GM20431 (cell line): ENCODE data around the gene PRKCZ.
"Not testable (repeated sequence)": the region's sequence is repeated elsewhere in the genome, so short reads cannot be mapped to it uniquely, and the experiment has no call there.

ENCODE experiments used
- in situ Hi-C: fragments of 300-500 bp; cut with MseI, MboI; formaldehyde crosslinking; loops from one replicate; pipeline ENCODE4 v1.15.0; 2020; ENCODE audit warnings: low sequenced_read_pairs; ENCODE audit not compliant: unreplicated experiment

PRKCZ gene

DNA sequence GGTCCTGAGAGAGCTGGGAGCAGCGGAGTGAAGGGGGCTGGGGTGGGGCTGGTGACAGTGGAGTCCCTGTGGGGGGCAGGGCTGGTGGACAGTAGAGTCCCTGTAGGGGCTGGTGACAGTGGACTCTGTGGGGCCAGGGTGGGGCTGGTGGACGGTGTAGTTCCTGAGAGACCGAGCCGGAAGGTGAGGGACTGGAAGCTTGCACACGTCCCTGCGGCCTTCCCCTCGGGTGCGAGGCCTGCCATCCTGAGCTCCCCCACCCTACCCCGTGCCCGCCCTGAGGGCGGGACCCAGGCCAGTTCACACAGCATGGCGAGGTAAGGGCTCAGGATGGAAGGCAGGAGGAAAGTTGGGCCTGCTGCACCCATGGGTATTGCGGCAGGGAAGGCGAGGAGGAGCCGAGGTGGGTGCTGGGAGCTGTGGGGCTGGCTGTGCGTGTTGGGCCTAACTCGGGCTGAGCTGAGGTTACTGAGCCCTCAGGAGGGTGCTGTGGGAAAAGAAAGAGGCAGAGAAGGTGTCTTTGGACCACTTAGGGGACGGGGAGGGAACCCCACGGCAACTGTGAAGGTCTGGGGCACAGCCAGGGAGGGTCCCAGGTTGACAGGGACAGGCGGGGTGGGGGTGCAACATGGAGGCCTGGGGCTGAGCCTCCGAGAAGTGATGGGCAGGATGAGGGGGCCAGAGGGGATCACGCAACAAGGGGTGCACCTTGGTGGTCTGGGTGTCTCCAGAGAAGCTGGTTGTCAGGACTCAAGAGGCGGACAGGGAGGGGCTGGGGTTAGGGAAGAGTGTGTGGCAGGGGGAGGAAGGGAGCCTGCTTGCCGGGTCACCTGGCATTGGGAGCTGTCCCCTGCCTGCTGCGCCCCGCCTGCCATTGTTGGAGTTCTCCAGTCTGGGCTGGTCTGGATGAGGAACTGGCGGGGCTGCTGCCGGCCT, 60.8 kb downstream of the PRKCZ start:
- in situ Hi-C loops = no loop called here

DNA sequence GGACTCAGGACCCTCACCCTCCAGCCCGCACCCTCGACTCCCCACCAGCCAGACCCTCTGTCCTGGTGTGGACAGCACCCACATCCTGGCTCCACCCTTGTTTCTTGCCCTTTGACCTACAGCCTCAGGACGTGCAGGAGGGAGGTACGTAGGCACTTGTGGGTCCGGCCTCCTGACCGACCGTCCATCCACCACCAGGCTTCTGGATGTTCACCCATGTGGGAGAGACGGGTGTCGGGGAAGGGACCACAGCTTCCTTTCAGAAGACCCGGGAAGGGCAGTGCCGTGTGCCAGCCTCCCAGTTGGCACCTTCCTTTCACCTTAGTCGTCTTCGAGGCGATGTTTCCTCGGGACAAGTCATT, 61.4 kb downstream of the PRKCZ start:
- in situ Hi-C loops = no loop called here

- in situ Hi-C loops = no loop called here
Measured at GRCh38 chr1:2112280-2112701, 62.1 kb downstream of the PRKCZ start.

GRCh38 chr1:2113620-2114135, 63.5 kb downstream of the PRKCZ start:
- in situ Hi-C loops = no loop called here

DNA sequence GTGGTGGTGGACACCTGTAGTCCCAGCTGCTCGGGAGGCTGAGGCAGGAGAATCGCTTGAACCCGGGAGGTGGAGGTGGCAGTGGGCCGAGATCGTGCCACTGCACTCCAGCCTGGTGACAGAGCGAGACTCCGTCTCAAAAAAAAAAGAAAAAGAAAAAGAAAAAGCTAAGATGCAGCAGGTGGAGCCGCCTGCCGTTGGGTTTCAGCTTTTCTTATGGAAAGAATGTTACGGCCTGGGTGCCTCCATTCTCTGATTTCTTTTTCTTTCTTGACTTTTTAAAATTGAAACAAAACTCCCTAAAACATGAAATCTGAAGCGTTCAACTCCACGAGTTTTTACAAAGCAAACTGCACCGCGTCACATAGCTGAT, 64.4 kb downstream of the PRKCZ start:
- in situ Hi-C loops = not testable (repeated sequence)

- in situ Hi-C loops = no loop called here
Measured at GRCh38 chr1:2115008-2115641, 64.9 kb downstream of the PRKCZ start.

DNA sequence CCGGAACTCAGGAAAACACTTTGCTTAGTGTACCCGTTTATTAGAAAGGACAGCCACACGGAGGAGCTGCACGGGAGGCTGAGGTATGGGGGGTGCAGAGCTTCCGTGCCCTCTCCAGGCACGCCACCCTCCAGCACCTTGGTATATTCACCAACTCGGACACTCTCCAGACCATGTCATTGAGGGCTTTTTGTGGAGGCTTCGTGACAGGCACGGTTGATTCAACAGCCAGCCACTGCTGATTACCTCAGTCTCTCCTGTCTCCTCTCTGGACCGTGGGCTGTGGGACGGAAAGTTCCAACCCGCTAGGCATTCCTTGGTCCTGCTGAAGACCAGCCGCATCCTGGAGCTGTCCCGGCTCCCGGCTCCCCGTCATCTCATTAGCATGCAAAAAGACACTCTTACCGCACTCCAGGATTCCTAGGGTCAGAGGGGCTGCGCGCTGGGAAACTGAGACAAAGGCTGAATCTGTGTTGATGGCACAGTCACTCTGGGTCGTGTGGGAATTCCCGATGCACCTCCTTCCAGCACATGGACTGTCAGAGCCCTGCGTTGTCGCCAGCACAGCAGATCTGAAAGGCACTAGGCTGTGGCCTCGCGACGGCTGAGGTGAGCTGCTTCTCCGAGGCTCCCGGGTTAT, 65.6 kb downstream of the PRKCZ start:
- in situ Hi-C loops = no loop called here

- in situ Hi-C loops = no loop called here
Measured at GRCh38 chr1:2119886-2120285, 69.7 kb downstream of the PRKCZ start.

- in situ Hi-C loops = no loop called here
Measured at GRCh38 chr1:2121101-2121691, 71.0 kb downstream of the PRKCZ start.

- in situ Hi-C loops = not testable (repeated sequence)
Measured at GRCh38 chr1:2121794-2122193, 71.6 kb downstream of the PRKCZ start.

GRCh38 chr1:2124446-2125198, 74.4 kb downstream of the PRKCZ start:
- in situ Hi-C loops = no loop called here

DNA sequence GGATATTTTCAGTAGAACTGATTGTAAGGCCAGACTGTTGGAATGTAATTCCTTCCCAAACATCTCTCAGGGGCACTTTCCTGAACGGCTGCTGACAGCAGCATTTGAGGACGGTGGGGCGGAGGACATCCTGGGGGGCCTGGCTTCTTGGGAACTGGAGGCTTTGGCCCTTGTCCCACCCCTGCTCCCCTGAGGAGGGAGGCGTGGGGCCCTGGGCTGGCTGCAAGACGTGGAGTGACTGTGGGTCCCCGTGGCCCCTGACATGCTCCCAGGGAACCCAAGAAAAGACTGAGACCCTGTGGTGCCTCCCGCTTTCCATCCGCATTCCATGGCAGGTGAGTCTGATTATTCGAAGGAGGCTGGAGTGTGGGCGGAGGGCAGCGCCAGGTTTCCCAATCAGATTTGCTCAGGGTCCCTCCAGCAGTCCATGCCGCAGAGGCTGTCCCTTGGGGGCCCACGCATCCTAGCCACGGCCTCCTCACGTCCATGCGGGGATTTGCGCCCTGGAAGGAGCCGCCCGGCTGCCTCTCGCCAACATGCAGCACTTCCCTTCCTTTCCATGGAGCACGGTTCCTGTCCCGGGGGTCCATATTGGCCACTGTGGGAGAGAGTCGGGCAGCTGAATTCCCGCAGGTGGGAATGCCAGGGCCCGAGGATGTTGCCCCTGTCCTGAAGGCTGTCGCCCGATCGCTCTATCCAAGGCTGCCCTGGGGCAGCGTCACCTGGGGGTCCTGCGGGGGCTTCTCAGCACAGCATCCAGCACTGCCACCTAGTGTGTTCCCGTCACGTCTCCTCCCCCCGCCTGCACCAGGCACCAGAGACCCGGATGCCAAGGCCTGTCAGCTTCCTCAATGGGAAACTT, 75.4 kb downstream of the PRKCZ start:
- in situ Hi-C loops = no loop called here

GRCh38 chr1:2126331-2127186, 76.3 kb downstream of the PRKCZ start:
- in situ Hi-C loops = no loop called here

- in situ Hi-C loops = no loop called here
Measured at GRCh38 chr1:2127187-2128145, 77.3 kb downstream of the PRKCZ start.

- in situ Hi-C loops = no loop called here
Measured at GRCh38 chr1:2128189-2128901, 78.1 kb downstream of the PRKCZ start.

GRCh38 chr1:2129256-2129943, 79.2 kb downstream of the PRKCZ start:
- in situ Hi-C loops = no loop called here
